ENCODE data around the gene CHTOP. TPM values are rescaled to one million over a fixed set of nuclear protein-coding genes. Genes with fewer than 3 reads are reported as not detected.

The CHTOP gene
- total and polyA plus RNA-seq, 2 experiments from 2014 or later: 26.9 to 42.2 TPM

- TF ChIP-seq EZH2phosphoT487 (IDR thresholded peaks at IDR 0.05; ENCODE audit: insufficient read depth, low read depth): no peak
- TF ChIP-seq EZH2 (IDR thresholded peaks at IDR 0.05; ENCODE audit: insufficient read depth, poor library complexity, severe bottlenecking): no peak
- Histone ChIP-seq H3K4me2 (ENCODE audit: unreplicated experiment) (peak overlapping the region; percentile 93), H3K27ac (peak overlapping the region; percentile 76), H3K9ac (peak overlapping the region; percentile 97), H3F3A (ENCODE audit: insufficient read depth) (peaks cover 41% of the 10 kb centered on the region), H3K9me3 (ENCODE audit: low read depth) (no peaks in the 10 kb centered on the region), H3K79me2 (ENCODE audit: insufficient read depth) (peaks cover 48% of the 10 kb centered on the region), H3K27me3 (replicated peaks; ENCODE audit: insufficient read depth) (no peaks in the 10 kb centered on the region), H3K36me3 (ENCODE audit: low read depth) (0 out of 2 replicates have a peak, but pooled peaks cover under 1% of the 10 kb centered on the region), H3K4me3 (peak overlapping the region; percentile 96), H2AFZ (peak overlapping the region; percentile 73), H3K9me2 (ENCODE audit: insufficient read depth) (no peaks in the 10 kb centered on the region), H4K20me1 (ENCODE audit: insufficient read depth) (no peaks in the 10 kb centered on the region), H3K4me1 (ENCODE audit: insufficient read depth) (peaks cover 42% of the 10 kb centered on the region)
- no peak for DNase-seq
- 78 to 86% methylated on average over 5 of the region's 5 CpGs for WGBS, 2 experiments (ENCODE audit: low coverage in 1 of 2, low lambda C conversion rate in 2 of 2, missing lambda C conversion rate in 2 of 2)
- in situ Hi-C loops (cut with MboI): no loop called here
These were observed 20.5 kb upstream of the CHTOP start for GRCh38 chr1:153613406-153613805.

GRCh38 chr1:153614189-153614900 lies 19.5 kb upstream of the CHTOP start:
- peak; percentile 36 for DNase-seq
- H4K20me1 ChIP-seq (ENCODE audit: insufficient read depth): no peaks in the 10 kb centered on the region
- no peaks in the 10 kb centered on the region for H3K9me3 ChIP-seq (ENCODE audit: low read depth)
- H3K9me2 ChIP-seq (ENCODE audit: insufficient read depth): no peaks in the 10 kb centered on the region
- H3K79me2 ChIP-seq (ENCODE audit: insufficient read depth): peaks cover 41% of the 10 kb centered on the region
- 0 out of 2 replicates have a peak, but pooled peaks cover 6% of the 10 kb centered on the region for H3K36me3 ChIP-seq (ENCODE audit: low read depth)
- no peaks in the 10 kb centered on the region for H3K27me3 ChIP-seq (replicated peaks; ENCODE audit: insufficient read depth)
- H3K9ac ChIP-seq: no peak overlapping the region
- H2AFZ ChIP-seq: no peak overlapping the region
- no peak overlapping the region for H3K4me3 ChIP-seq
- H3K4me2 ChIP-seq (ENCODE audit: unreplicated experiment): no peak overlapping the region
- TF ChIP-seq EZH2phosphoT487 (IDR thresholded peaks at IDR 0.05; ENCODE audit: insufficient read depth, low read depth): no peak
- TF ChIP-seq EZH2 (IDR thresholded peaks at IDR 0.05; ENCODE audit: insufficient read depth, poor library complexity, severe bottlenecking): no peak
- WGBS, 2 experiments (ENCODE audit: low coverage in 1 of 2, low lambda C conversion rate in 2 of 2, missing lambda C conversion rate in 2 of 2): 80 to 86% methylated on average over 1 to 2 of the region's 2 CpGs
- H3K4me1 ChIP-seq (ENCODE audit: insufficient read depth): peaks cover 35% of the 10 kb centered on the region
- in situ Hi-C loops (cut with MboI): no loop called here
- no peak overlapping the region for H3K27ac ChIP-seq
- H3F3A ChIP-seq (ENCODE audit: insufficient read depth): peaks cover 48% of the 10 kb centered on the region

- no peak for TF ChIP-seq EZH2 (IDR thresholded peaks at IDR 0.05; ENCODE audit: insufficient read depth, poor library complexity, severe bottlenecking)
- no peak for TF ChIP-seq EZH2phosphoT487 (IDR thresholded peaks at IDR 0.05; ENCODE audit: insufficient read depth, low read depth)
- H3K27me3 ChIP-seq (replicated peaks; ENCODE audit: insufficient read depth): no peaks in the 10 kb centered on the region
- no peak for DNase-seq
- no peaks in the 10 kb centered on the region for H3K9me3 ChIP-seq (ENCODE audit: low read depth)
- no peaks in the 10 kb centered on the region for H4K20me1 ChIP-seq (ENCODE audit: insufficient read depth)
- no peak overlapping the region for H2AFZ ChIP-seq
- peaks cover 35% of the 10 kb centered on the region for H3K79me2 ChIP-seq (ENCODE audit: insufficient read depth)
- in situ Hi-C loops (cut with MboI): no loop called here
- H3K4me3 ChIP-seq: no peak overlapping the region
- H3K9me2 ChIP-seq (ENCODE audit: insufficient read depth): no peaks in the 10 kb centered on the region
- peaks cover 9% of the 10 kb centered on the region for H3K36me3 ChIP-seq (ENCODE audit: low read depth)
- H3K9ac ChIP-seq: no peak overlapping the region
- WGBS, 2 experiments (ENCODE audit: low coverage in 1 of 2, low lambda C conversion rate in 2 of 2, missing lambda C conversion rate in 2 of 2): 97 to 98% methylated on average over 6 to 7 of the region's 7 CpGs
- peaks cover 29% of the 10 kb centered on the region for H3K4me1 ChIP-seq (ENCODE audit: insufficient read depth)
- peaks cover 48% of the 10 kb centered on the region for H3F3A ChIP-seq (ENCODE audit: insufficient read depth)
- H3K27ac ChIP-seq: no peak overlapping the region
- no peak overlapping the region for H3K4me2 ChIP-seq (ENCODE audit: unreplicated experiment)
These were observed 19.0 kb upstream of the CHTOP start for GRCh38 chr1:153614906-153615305.

GRCh38 chr1:153615406-153615805 lies 18.5 kb upstream of the CHTOP start:
- TF ChIP-seq EZH2phosphoT487 (IDR thresholded peaks at IDR 0.05; ENCODE audit: insufficient read depth, low read depth) (no peak), EZH2 (IDR thresholded peaks at IDR 0.05; ENCODE audit: insufficient read depth, poor library complexity, severe bottlenecking) (no peak)
- Histone ChIP-seq H3K4me1 (ENCODE audit: insufficient read depth) (peaks cover 24% of the 10 kb centered on the region), H3K79me2 (ENCODE audit: insufficient read depth) (peaks cover 30% of the 10 kb centered on the region), H3K27ac (no peak overlapping the region), H4K20me1 (ENCODE audit: insufficient read depth) (no peaks in the 10 kb centered on the region), H3K9me3 (ENCODE audit: low read depth) (no peaks in the 10 kb centered on the region), H3K4me3 (no peak overlapping the region), H3F3A (ENCODE audit: insufficient read depth) (peaks cover 48% of the 10 kb centered on the region), H3K4me2 (ENCODE audit: unreplicated experiment) (no peak overlapping the region), H3K27me3 (replicated peaks; ENCODE audit: insufficient read depth) (no peaks in the 10 kb centered on the region), H2AFZ (no peak overlapping the region), H3K9ac (no peak overlapping the region), H3K36me3 (ENCODE audit: low read depth) (peaks cover 14% of the 10 kb centered on the region), H3K9me2 (ENCODE audit: insufficient read depth) (no peaks in the 10 kb centered on the region)
- 74 to 93% methylated on average over 2 of the region's 2 CpGs for WGBS, 2 experiments (ENCODE audit: low coverage in 1 of 2, low lambda C conversion rate in 2 of 2, missing lambda C conversion rate in 2 of 2)
- DNase-seq: no peak
- in situ Hi-C loops (cut with MboI): no loop called here

Data from GM23248 (cell line).